Measurements from ENCODE around the gene SPATA6. TPM values are rescaled to one million over a fixed set of nuclear protein-coding genes. Genes with fewer than 3 reads are reported as not detected.

Gene SPATA6
- polyA plus RNA-seq, 1 donor from 2014 or later: 3.2 TPM

- no peak overlapping the region for H3K9ac ChIP-seq (ENCODE audit: low read length)
- no peak overlapping the region for H3K27ac ChIP-seq (ENCODE audit: low read length)
- H2AFZ ChIP-seq (ENCODE audit: low read depth, low read length): no peak overlapping the region
- no peaks in the 10 kb centered on the region for H4K20me1 ChIP-seq (ENCODE audit: insufficient read depth)
- no peak overlapping the region for H3K4me3 ChIP-seq (ENCODE audit: low read length)
- H3F3A ChIP-seq (ENCODE audit: insufficient read depth, low read length, poor library complexity, severe bottlenecking): no peaks in the 10 kb centered on the region
- no peaks in the 10 kb centered on the region for H3K36me3 ChIP-seq (ENCODE audit: insufficient read depth, low read length)
- TF ChIP-seq REST (IDR thresholded peaks at IDR 0.05; ENCODE audit: borderline replicate concordance): no peak
- TF ChIP-seq EP300 (conservative IDR thresholded peaks at IDR 0.05; ENCODE audit: poor library complexity, severe bottlenecking): no peak
- TF ChIP-seq MXI1 (conservative IDR thresholded peaks at IDR 0.05; ENCODE audit: poor library complexity, severe bottlenecking): no peak
- no peaks in the 10 kb centered on the region for H3K9me2 ChIP-seq (ENCODE audit: insufficient read depth, low read length)
- H3K9me3 ChIP-seq (ENCODE audit: low read length): no peaks in the 10 kb centered on the region
- no peak overlapping the region for H3K4me2 ChIP-seq (ENCODE audit: low read length)
- H3K79me2 ChIP-seq (replicated peaks; ENCODE audit: insufficient read depth, low read length): no peaks in the 10 kb centered on the region
- H3K27me3 ChIP-seq (ENCODE audit: insufficient read depth, low read depth, low read length): no peaks in the 10 kb centered on the region
Observed at GRCh38 chr1:48414264-48414663, 57.7 kb downstream of the SPATA6 start.

GRCh38 chr1:48405940-48406339 is 66.1 kb downstream of the SPATA6 start:
- H3K9me2 ChIP-seq (ENCODE audit: insufficient read depth, low read length): no peaks in the 10 kb centered on the region
- no peaks in the 10 kb centered on the region for H3K36me3 ChIP-seq (ENCODE audit: insufficient read depth, low read length)
- no peak overlapping the region for H3K4me2 ChIP-seq (ENCODE audit: low read length)
- no peaks in the 10 kb centered on the region for H3F3A ChIP-seq (ENCODE audit: insufficient read depth, low read length, poor library complexity, severe bottlenecking)
- no peak overlapping the region for H2AFZ ChIP-seq (ENCODE audit: low read depth, low read length)
- no peak overlapping the region for H3K27ac ChIP-seq (ENCODE audit: low read length)
- H3K27me3 ChIP-seq (ENCODE audit: insufficient read depth, low read depth, low read length): no peaks in the 10 kb centered on the region
- H3K4me3 ChIP-seq (ENCODE audit: low read length): no peak overlapping the region
- TF ChIP-seq REST (IDR thresholded peaks at IDR 0.05; ENCODE audit: borderline replicate concordance) (no peak), EP300 (conservative IDR thresholded peaks at IDR 0.05; ENCODE audit: poor library complexity, severe bottlenecking) (no peak), TAF1 (IDR thresholded peaks at IDR 0.05; ENCODE audit: low read depth) (no peak), POLR2AphosphoS5 (IDR thresholded peaks at IDR 0.05) (no peak), MXI1 (conservative IDR thresholded peaks at IDR 0.05; ENCODE audit: poor library complexity, severe bottlenecking) (no peak), SMC3 (conservative IDR thresholded peaks at IDR 0.05; ENCODE audit: poor library complexity) (no peak), RAD21 (conservative IDR thresholded peaks at IDR 0.05) (no peak)
- H3K79me2 ChIP-seq (replicated peaks; ENCODE audit: insufficient read depth, low read length): no peaks in the 10 kb centered on the region
- H3K9me3 ChIP-seq (ENCODE audit: low read length): no peaks in the 10 kb centered on the region
- no peak overlapping the region for H3K9ac ChIP-seq (ENCODE audit: low read length)
- no peaks in the 10 kb centered on the region for H4K20me1 ChIP-seq (ENCODE audit: insufficient read depth)

- no peak overlapping the region for H3K4me3 ChIP-seq (ENCODE audit: low read length)
Observed at GRCh38 chr1:48405400-48405799, 66.6 kb downstream of the SPATA6 start.

More at GRCh38 chr1:48405400-48405799, 66.6 kb downstream of the SPATA6 start:
- no peaks in the 10 kb centered on the region for H3K79me2 ChIP-seq (replicated peaks; ENCODE audit: insufficient read depth, low read length)
- no peaks in the 10 kb centered on the region for H3K27me3 ChIP-seq (ENCODE audit: insufficient read depth, low read depth, low read length)
- no peak for TF ChIP-seq TAF1 (IDR thresholded peaks at IDR 0.05; ENCODE audit: low read depth)
- no peaks in the 10 kb centered on the region for H3K36me3 ChIP-seq (ENCODE audit: insufficient read depth, low read length)
- H3K4me2 ChIP-seq (ENCODE audit: low read length): no peak overlapping the region
- no peak overlapping the region for H3K27ac ChIP-seq (ENCODE audit: low read length)
- H4K20me1 ChIP-seq (ENCODE audit: insufficient read depth): no peaks in the 10 kb centered on the region
- no peaks in the 10 kb centered on the region for H3K9me3 ChIP-seq (ENCODE audit: low read length)
- no peak overlapping the region for H3K9ac ChIP-seq (ENCODE audit: low read length)
- no peak overlapping the region for H2AFZ ChIP-seq (ENCODE audit: low read depth, low read length)
- no peaks in the 10 kb centered on the region for H3K9me2 ChIP-seq (ENCODE audit: insufficient read depth, low read length)
- H3F3A ChIP-seq (ENCODE audit: insufficient read depth, low read length, poor library complexity, severe bottlenecking): no peaks in the 10 kb centered on the region

All from neural cell (in vitro differentiated cells).